Skeletal muscle tissue (tissue), 4 donors: ENCODE data around the gene AKNA. TPM values are rescaled to one million over a fixed set of nuclear protein-coding genes. Genes with fewer than 3 reads are reported as not detected.

Source experiments
- H3K27ac ChIP-seq: one replicate; pipeline ENCODE4 v1.7.0; 2013; ENCODE audit warnings: mild to moderate bottlenecking, low read depth, low read length, inconsistent platforms
- H3K27me3 ChIP-seq, 3 donors: one replicate each; pipeline ENCODE4 v1.7.0; 2013; ENCODE audit warnings: low read length in 3 of 3; ENCODE audit not compliant: control insufficient read depth in 3 of 3, insufficient read depth in 3 of 3
- H3K36me3 ChIP-seq, 3 donors: one replicate each; pipeline ENCODE4 v1.7.0; 2013; ENCODE audit warnings: low read length in 3 of 3; ENCODE audit not compliant: control insufficient read depth in 3 of 3, insufficient read depth in 3 of 3
- H3K4me1 ChIP-seq, 3 donors: one replicate each; pipeline ENCODE4 v1.7.0; 2013; ENCODE audit warnings: low read length in 3 of 3, mild to moderate bottlenecking in 3 of 3; ENCODE audit not compliant: control insufficient read depth in 3 of 3, insufficient read depth in 3 of 3
- H3K4me3 ChIP-seq, 3 donors: one replicate each; pipeline ENCODE4 v1.7.0; 2013; ENCODE audit warnings: low read length in 3 of 3
- H3K9ac ChIP-seq, 3 donors: one replicate each; pipeline ENCODE4 v1.7.0; 2013; ENCODE audit warnings: low read length in 3 of 3, mild to moderate bottlenecking in 3 of 3, moderate library complexity in 2 of 3, low read depth in 1 of 3
- H3K9me3 ChIP-seq, 3 donors: one replicate each; pipeline ENCODE4 v1.7.0; 2013; ENCODE audit warnings: low read length in 3 of 3; ENCODE audit not compliant: control insufficient read depth in 3 of 3
- total RNA-seq: library from RNA; depleted of rRNA; stranded (reverse); fragments of >200 nt; gene quantifications from one replicate; pipeline ENCODE4 v1.2.3, GENCODE V29; 2014
- donor health status: Osteomylitis.

The AKNA gene
- total RNA-seq, 1 donor from 2014 or later = 6.3 TPM

GRCh38 chr9:114313186-114313585 is 74.6 kb downstream of the AKNA start:
- no peak overlapping the region for H3K27ac ChIP-seq
- H3K36me3 ChIP-seq = peaks cover 0 to 4% (median 3%) of the 10 kb centered on the region in 3 donors
- no peaks in the 10 kb centered on the region for H3K4me1 ChIP-seq
- H3K4me3 ChIP-seq = no peak overlapping the region
- H3K27me3 ChIP-seq = no peaks in the 10 kb centered on the region
- H3K9me3 ChIP-seq = peaks cover 0 to 2% (median 0%) of the 10 kb centered on the region in 3 donors
- no peak overlapping the region for H3K9ac ChIP-seq

- Histone ChIP-seq H3K4me1 (no peaks in the 10 kb centered on the region), H3K9me3 (peaks cover 0 to 2% (median 0%) of the 10 kb centered on the region in 3 donors), H3K27ac (no peak overlapping the region), H3K27me3 (no peaks in the 10 kb centered on the region), H3K9ac (no peak overlapping the region), H3K36me3 (peaks cover 0 to 4% (median 3%) of the 10 kb centered on the region in 3 donors), H3K4me3 (no peak overlapping the region)
These were observed 75.3 kb downstream of the AKNA start for GRCh38 chr9:114312513-114312875.

DNA sequence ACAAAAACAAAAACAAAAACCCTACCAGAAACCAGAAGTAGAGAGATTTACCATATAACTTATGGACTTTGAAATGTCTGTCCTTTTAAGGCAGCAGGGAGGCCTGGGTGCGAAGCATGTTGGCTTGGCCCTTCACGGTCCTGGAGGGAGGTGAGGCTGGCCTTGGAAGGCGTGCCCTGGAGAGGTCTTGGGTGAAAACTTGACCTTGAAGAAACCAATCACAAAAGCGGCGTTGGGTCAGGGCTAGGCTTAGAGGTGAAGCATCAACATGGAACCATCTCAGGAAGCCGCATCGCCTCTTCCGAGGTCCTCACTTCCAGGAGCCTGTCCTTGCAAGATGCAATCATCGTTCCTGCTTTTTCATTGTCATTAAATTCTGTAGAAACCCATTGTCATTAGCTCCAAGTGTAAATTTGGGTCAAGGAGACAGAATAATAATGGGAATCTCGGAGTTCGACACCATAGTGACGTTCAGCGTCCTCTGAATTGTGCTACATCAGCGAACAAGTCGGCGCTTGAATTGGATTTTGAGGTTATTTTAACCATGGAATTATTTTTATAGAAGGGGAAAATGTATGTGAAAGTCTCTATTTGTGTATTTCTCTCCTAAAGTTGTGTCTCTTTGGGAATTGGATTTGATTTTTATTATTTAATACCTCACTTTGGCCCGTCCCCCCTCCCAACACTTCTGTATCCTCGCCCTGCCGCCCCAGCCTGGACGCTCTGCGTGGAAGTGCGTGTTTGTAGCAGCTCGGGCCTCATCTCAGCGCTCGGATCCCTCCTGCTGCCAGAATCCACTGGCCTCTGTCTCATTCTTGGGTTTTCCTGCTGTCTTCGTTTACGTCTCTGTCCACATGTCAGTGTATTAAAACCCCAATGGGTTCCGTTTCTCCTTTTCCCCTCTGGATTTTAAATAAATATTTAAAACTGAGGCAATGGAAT is 75.9 kb downstream of the AKNA start:
- Histone ChIP-seq H3K4me1 (no peaks in the 10 kb centered on the region), H3K9me3 (peaks cover 0 to 2% (median 0%) of the 10 kb centered on the region in 3 donors), H3K36me3 (peaks cover 0 to 4% (median 3%) of the 10 kb centered on the region in 3 donors), H3K27me3 (no peaks in the 10 kb centered on the region), H3K4me3 (no peak overlapping the region), H3K27ac (no peak overlapping the region), H3K9ac (no peak overlapping the region)

DNA sequence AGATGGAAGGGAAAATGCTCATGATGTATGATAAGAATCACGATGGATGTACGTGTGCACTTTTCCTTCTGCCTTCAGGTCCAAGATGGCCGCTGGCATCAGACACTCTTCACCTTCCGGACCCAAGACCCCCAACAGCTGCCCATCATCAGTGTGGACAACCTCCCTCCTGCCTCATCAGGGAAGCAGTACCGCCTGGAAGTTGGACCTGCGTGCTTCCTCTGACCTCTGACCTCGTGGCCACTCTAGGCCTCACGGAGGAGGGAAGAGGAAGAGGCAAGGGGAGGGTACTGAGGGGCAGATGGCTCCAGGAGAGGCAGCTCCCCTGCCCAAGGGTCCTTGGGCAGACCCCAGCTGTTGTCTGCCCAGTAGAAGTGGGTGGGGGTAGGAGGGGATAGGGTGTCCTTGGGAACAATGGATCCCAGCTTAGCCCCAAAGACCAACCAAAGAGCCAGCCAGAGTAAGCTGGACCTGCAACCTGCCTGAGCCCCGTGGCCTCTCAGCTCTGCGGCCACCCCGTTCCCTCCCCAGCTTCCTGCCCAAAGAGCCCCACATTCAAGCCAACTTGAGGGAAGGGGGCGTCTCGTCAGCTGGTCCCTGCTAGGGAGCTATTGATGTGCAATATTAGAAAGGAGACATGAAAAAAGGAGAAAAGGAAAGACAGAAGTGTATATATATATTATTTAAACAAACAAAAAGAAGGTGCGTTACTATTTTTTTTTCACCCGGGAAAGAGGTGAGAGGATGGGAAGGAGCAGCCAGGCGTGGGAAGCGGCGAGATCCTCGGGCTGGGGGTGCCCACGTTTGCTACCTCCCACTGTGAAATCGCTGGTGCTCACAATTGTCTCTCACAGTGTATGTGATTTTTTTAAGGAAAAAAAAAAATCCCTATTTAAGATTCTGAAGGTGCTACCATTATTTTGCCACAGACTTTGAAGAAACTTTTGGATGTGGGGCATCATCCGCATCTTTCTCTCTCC is 77.0 kb downstream of the AKNA start:
- H3K27ac ChIP-seq = no peak overlapping the region
- no peak overlapping the region for H3K9ac ChIP-seq
- no peaks in the 10 kb centered on the region for H3K4me1 ChIP-seq
- H3K36me3 ChIP-seq = peaks cover 0 to 4% (median 3%) of the 10 kb centered on the region in 3 donors
- H3K4me3 ChIP-seq = no peak overlapping the region
- peaks cover 0 to 2% (median 0%) of the 10 kb centered on the region in 3 donors for H3K9me3 ChIP-seq
- H3K27me3 ChIP-seq = no peaks in the 10 kb centered on the region

- Histone ChIP-seq H3K4me3 (no peak overlapping the region), H3K9me3 (no peaks in the 10 kb centered on the region), H3K27me3 (no peaks in the 10 kb centered on the region), H3K27ac (no peak overlapping the region), H3K36me3 (peaks cover 0 to 4% (median 3%) of the 10 kb centered on the region in 3 donors), H3K9ac (no peak overlapping the region), H3K4me1 (peaks cover 0 to 4% (median 0%) of the 10 kb centered on the region in 3 donors)
These were observed 78.7 kb downstream of the AKNA start for GRCh38 chr9:114309096-114309495.

DNA sequence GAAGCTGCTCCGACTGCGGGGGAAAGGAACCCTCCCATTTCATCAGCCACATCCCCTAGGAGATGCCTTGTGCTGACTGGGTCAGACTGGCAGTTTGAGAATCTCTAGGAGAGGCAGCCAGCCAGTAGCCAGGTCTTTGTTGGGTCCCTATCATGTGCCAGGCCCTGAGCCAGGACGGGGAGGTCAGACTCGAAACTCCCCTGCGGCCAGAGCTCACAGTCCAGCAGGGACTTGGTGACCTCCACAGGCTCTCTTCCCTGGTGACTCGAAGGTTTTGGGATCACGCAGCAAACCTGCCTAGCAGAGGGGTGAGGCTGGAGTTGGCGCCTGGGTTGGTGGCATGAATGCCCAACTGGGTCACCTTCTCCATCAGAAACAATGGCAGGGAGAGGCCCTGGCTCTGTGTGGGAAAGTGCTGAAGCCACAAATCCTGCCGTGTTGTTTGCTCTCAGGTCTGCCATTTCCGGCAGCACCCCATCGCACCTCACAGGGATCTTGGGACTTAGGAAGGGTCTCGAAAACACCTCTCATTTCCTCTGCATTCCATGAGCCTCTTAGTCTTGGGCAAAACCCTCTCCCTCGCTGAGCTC is 79.3 kb downstream of the AKNA start:
- Histone ChIP-seq H3K36me3 (peaks cover 0 to 4% (median 3%) of the 10 kb centered on the region in 3 donors), H3K4me1 (peaks cover 0 to 4% (median 0%) of the 10 kb centered on the region in 3 donors), H3K27me3 (no peaks in the 10 kb centered on the region), H3K9ac (no peak overlapping the region), H3K9me3 (no peaks in the 10 kb centered on the region), H3K4me3 (no peak overlapping the region), H3K27ac (no peak overlapping the region)

GRCh38 chr9:114307899-114308267 is 79.9 kb downstream of the AKNA start:
- Histone ChIP-seq H3K9me3 (no peaks in the 10 kb centered on the region), H3K4me1 (peaks cover 0 to 4% (median 0%) of the 10 kb centered on the region in 3 donors), H3K27ac (no peak overlapping the region), H3K27me3 (no peaks in the 10 kb centered on the region), H3K36me3 (peaks cover 0 to 4% (median 3%) of the 10 kb centered on the region in 3 donors), H3K9ac (no peak overlapping the region), H3K4me3 (no peak overlapping the region)

GRCh38 chr9:114304416-114305188 is 83.2 kb downstream of the AKNA start:
- no peaks in the 10 kb centered on the region for H3K9me3 ChIP-seq
- no peak overlapping the region for H3K9ac ChIP-seq
- no peak overlapping the region for H3K4me3 ChIP-seq
- H3K27ac ChIP-seq = no peak overlapping the region
- H3K36me3 ChIP-seq = peaks cover 0 to 4% (median 3%) of the 10 kb centered on the region in 3 donors
- H3K4me1 ChIP-seq = peaks cover 0 to 4% (median 0%) of the 10 kb centered on the region in 3 donors
- H3K27me3 ChIP-seq = no peaks in the 10 kb centered on the region

GRCh38 chr9:114303977-114304376 is 83.8 kb downstream of the AKNA start:
- H3K9me3 ChIP-seq = no peaks in the 10 kb centered on the region

More at GRCh38 chr9:114303977-114304376, 83.8 kb downstream of the AKNA start:
- Histone ChIP-seq H3K4me1 (peaks cover 0 to 4% (median 0%) of the 10 kb centered on the region in 3 donors), H3K27me3 (no peaks in the 10 kb centered on the region), H3K4me3 (no peak overlapping the region), H3K9ac (no peak overlapping the region), H3K36me3 (peaks cover 0 to 5% (median 4%) of the 10 kb centered on the region in 3 donors), H3K27ac (no peak overlapping the region)
